Astrocyte of the cerebellum (primary cell): ENCODE results near the gene CMTM7.

Experiments used
- DNase-seq: peaks from one replicate; pipeline ENCODE4 v3.0.0-alpha.2; 2011; ENCODE audit warnings: low read depth
- H3K4me3 ChIP-seq: 2 replicates; pipeline ENCODE4 v1.5.1; 2011; ENCODE audit warnings: mild to moderate bottlenecking, low read depth, low read length, moderate library complexity
- in situ Hi-C: cut with HindIII; loops from 2 replicates; pipeline ENCODE4 v1.10.0; 2017; ENCODE audit warnings: low sequenced_read_pairs
- TF ChIP-seq, protein P1 (sequence below): IDR thresholded peaks from 2 replicates; pipeline ENCODE4 v1.5.1; 2012; ENCODE audit warnings: low read length, low read depth, moderate library complexity, mild to moderate bottlenecking; ENCODE audit errors: missing control alignments

CMTM7 gene

DNA sequence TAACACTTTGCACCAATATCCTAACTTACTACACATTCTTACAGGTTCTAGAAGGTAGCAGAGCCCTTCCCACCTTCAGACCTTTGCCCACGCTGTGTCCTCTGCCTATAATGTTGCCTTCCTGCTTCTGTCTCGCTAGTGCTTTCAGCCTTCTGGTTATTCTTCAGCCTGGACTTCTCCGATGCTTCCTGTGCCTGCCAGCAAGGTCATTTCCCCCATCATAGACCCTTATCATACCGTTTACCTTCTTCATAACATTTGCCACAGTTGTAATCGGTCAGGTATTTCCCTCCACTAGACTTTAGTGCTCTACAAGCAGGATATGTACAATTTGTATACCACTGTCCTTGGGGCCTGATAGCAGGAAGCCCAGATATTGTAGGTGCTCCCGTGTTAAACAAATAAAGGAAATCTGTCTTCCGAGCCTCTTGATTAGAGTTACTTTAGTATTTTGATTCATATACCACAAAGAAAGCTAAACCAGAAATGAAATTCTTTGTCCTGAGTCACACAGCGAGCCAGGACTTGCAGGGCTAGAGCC is 35.8 kb upstream of the CMTM7 start:
- TF ChIP-seq, protein P1, sequence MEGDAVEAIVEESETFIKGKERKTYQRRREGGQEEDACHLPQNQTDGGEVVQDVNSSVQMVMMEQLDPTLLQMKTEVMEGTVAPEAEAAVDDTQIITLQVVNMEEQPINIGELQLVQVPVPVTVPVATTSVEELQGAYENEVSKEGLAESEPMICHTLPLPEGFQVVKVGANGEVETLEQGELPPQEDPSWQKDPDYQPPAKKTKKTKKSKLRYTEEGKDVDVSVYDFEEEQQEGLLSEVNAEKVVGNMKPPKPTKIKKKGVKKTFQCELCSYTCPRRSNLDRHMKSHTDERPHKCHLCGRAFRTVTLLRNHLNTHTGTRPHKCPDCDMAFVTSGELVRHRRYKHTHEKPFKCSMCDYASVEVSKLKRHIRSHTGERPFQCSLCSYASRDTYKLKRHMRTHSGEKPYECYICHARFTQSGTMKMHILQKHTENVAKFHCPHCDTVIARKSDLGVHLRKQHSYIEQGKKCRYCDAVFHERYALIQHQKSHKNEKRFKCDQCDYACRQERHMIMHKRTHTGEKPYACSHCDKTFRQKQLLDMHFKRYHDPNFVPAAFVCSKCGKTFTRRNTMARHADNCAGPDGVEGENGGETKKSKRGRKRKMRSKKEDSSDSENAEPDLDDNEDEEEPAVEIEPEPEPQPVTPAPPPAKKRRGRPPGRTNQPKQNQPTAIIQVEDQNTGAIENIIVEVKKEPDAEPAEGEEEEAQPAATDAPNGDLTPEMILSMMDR, result no peak
- in situ Hi-C loops, result no loop called here
- no peak for DNase-seq
- no peak overlapping the region for H3K4me3 ChIP-seq

DNA sequence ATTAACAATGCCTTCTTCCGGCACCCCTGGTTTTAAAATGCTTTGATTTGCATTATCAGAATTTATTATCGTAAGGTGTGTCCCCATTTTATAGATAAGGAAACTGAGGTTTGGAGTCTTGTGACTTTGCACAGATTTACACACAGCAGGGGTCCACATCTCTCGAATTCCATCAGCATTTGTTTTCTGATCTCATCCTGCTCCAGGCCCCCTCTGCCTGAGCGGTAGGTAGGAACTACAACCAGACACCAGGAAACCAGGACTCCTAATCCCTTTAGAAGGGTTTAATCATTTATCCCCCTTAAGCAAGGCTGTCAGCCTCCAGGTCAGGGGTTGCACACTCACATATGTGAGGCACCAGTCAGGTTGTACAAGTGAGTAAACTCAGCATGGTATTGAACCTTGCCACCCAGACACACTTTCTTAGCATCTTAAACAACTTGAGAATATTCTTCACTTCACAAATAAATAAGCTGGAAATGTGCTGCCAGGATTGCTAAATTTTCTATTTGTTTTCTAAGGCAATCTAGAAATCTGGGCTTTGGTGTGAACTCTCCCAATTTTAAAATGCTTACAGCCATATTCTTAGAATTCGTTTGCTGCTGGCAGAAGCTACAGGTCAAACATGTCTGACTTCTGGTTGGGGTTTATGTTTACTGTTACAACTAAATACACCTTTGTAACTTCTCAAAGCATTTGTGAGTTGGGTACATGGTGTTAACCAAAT is 31.7 kb upstream of the CMTM7 start:
- TF ChIP-seq, protein P1, result no peak
- DNase-seq, result no peak
- in situ Hi-C loops, result no loop called here
- no peak overlapping the region for H3K4me3 ChIP-seq

DNA sequence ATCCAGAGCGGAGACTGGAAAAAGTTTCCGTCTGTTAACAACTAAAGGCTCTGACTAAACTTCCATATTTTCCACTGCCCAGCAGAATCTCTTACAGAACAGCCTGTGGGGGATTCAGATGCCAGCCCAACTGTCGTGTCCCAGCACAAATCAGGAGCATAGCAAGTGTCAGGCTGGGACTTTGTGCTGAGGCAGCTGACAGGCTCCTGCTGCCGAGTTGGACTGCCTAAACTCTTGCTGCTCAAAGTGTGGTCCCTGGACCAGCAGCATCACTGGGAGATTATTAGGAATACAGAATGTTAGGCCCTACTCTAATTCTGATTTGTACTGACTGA is 31.2 kb upstream of the CMTM7 start:
- TF ChIP-seq, protein P1, result no peak
- H3K4me3 ChIP-seq, result no peak overlapping the region
- in situ Hi-C loops, result no loop called here
- no peak for DNase-seq

DNA sequence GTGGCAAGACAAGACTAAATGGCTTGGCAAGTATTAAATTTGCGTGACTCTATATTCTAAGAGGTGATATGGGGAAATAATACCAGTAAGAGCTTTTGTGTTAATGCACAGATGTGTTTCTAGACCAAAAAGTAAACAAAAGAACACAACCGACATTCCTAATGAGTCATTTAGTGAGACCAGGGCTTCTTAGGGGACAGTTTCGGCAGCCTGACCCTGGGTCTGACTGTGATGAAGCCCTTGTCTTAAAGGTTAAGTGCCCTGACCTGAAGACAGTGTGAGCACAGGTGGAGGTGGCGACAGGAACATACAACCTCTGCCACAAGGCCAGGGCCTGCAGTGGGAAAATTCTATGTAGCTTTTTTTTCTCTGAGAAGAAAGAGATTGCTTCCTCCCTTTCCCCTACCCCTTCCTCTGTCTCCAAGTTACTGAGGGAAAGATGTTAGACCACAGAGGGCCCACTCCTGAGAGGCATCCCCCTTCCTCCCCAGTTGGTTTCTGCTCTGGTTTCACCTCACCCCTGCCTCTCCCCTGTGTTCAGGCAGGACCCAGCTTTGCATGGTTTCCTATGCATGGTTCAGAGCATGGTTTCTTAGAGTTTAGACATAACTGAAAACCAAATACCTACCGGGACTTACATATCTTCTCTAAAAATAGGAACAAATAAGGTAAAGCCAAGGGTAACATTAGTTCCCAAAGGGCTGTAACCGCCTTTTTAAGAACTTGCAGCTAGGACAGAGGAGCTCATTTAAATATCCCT is 24.8 kb upstream of the CMTM7 start:
- in situ Hi-C loops, result no loop called here
- DNase-seq, result no peak
- TF ChIP-seq, protein P1, result no peak
- H3K4me3 ChIP-seq, result no peak overlapping the region

DNA sequence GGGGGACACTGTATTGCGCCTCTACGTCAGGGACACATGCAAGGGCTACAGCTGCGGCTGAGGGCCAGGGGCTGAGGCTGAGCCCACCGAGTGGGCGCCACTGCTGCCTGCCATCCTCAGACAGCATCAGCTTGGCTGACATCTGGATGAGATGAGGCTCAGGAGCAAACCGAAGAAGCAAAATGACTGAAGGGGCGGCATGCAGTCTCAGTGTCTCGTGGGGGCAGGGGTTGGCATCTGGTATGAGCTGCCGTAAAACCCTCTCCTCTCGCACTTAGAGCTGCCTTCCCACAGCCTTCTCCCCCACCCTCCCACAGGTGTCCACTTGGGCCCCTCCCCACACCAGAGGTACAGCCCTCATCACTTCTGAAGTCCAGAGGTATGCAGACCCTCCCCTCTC is 24.2 kb upstream of the CMTM7 start:
- no peak for DNase-seq
- TF ChIP-seq, protein P1, result no peak
- in situ Hi-C loops, result no loop called here
- H3K4me3 ChIP-seq, result no peak overlapping the region

DNA sequence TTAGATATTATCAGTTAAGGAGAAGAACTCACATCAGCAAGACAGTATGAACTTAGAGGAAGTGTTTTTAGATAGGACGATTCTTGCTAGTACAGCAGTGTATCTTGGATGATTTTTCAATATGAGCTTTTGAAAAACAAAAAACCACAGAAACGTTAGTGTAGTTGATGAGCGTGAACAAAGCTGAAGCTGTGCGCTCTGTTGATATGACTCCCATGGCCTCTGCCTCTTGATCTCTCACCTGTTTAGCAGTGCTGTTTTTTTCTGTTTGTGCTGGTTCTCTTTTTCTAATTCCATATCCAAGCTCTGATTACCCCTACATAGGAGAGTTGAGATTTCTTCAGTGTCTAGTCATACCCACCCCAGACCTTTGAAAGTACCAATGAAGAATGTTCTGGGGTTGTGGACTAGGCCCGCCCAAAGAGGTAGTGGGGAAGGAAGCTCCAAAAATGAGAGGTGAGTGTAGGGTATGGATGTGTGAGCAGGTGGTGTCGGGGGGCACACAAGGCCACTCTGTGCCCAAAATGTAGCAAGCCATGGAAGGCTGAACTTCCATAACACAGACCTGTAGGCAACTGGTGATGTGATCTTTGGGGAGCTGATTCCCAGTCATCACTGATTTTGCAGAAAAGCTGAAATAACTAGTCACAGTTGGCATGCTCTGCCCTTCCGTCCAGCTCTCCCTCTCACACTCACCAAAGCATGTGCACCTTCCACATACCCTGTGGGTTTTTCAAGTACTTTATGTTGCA is 20.0 kb upstream of the CMTM7 start:
- H3K4me3 ChIP-seq, result no peak overlapping the region
- in situ Hi-C loops, result no loop called here
- TF ChIP-seq, protein P1, result no peak
- no peak for DNase-seq
